Measurements from ENCODE around the gene DNASE1L3. TPM values are rescaled to one million over a fixed set of nuclear protein-coding genes. Genes with fewer than 3 reads are reported as not detected.

Gene DNASE1L3
- total and polyA plus RNA-seq, 2 experiments from 2014 or later = not detected

- TF ChIP-seq CTCF (conservative IDR thresholded peaks at IDR 0.05; ENCODE audit: low read depth in 2 of 2) (no peak), POLR2AphosphoS5 (IDR thresholded peaks at IDR 0.05; ENCODE audit: low read depth) (no peak)
Measured at GRCh38 chr3:58200846-58201355, 9.9 kb downstream of the DNASE1L3 start (continued).

GRCh38 chr3:58200121-58200709, 10.6 kb downstream of the DNASE1L3 start:
- no peak overlapping the region for H3K4me3 ChIP-seq

GRCh38 chr3:58198804-58199203, 12.0 kb downstream of the DNASE1L3 start:
- DNase-seq (ENCODE audit: low spot score) = no peak
- Mint-ChIP-seq H3K36me3 (ENCODE audit: low read depth) (no peaks in the 10 kb centered on the region), H3K9me3 (peaks cover 6% of the 10 kb centered on the region; the same call in 1 of the 3 replicates), H3K4me3 (no peak overlapping the region), H3K27ac (no peak overlapping the region), H3K4me1 (no peaks in the 10 kb centered on the region), H3K27me3 (ENCODE audit: insufficient read depth, low read depth, poor library complexity) (peaks cover 2% of the 10 kb centered on the region)
- no peaks in the 10 kb centered on the region for H3K9me2 ChIP-seq (ENCODE audit: insufficient read depth)
- no peak overlapping the region for H3K27ac ChIP-seq (ENCODE audit: low read depth)
- no peaks in the 10 kb centered on the region for H3F3A ChIP-seq (replicated peaks; ENCODE audit: low read depth)
- no peak overlapping the region for H3K4me2 ChIP-seq
- no peak for ATAC-seq
- H3K79me2 ChIP-seq (replicated peaks; ENCODE audit: insufficient read depth) = no peaks in the 10 kb centered on the region
- H2AFZ ChIP-seq = no peak overlapping the region; the same call in 1 of the 2 replicates
- H3K4me3 ChIP-seq = no peak overlapping the region
- H3K36me3 ChIP-seq (ENCODE audit: insufficient read depth) = no peaks in the 10 kb centered on the region
- H4K20me1 ChIP-seq (replicated peaks; ENCODE audit: insufficient read depth) = no peaks in the 10 kb centered on the region
- no peaks in the 10 kb centered on the region for H3K27me3 ChIP-seq (ENCODE audit: insufficient read depth)
- no peaks in the 10 kb centered on the region for H3K4me1 ChIP-seq (ENCODE audit: insufficient read depth)
- TF ChIP-seq ZNF331 (CRISPR knock-in tag; IDR thresholded peaks at IDR 0.05; ENCODE audit: low read depth) (no peak), NANOG (IDR thresholded peaks at IDR 0.05; ENCODE audit: borderline replicate concordance) (no peak), CTCF (conservative IDR thresholded peaks at IDR 0.05; ENCODE audit: low read depth in 2 of 2) (no peak), ETS1 (IDR thresholded peaks at IDR 0.05) (no peak), POLR2AphosphoS5 (IDR thresholded peaks at IDR 0.05; ENCODE audit: low read depth) (no peak)

More at GRCh38 chr3:58200121-58200709, 10.6 kb downstream of the DNASE1L3 start:
- no peak overlapping the region for H3K27ac Mint-ChIP-seq
- Histone ChIP-seq H3K36me3 (ENCODE audit: insufficient read depth) (no peaks in the 10 kb centered on the region), H3K27ac (ENCODE audit: low read depth) (no peak overlapping the region), H3K4me2 (no peak overlapping the region), H2AFZ (no peak overlapping the region), H4K20me1 (replicated peaks; ENCODE audit: insufficient read depth) (no peaks in the 10 kb centered on the region), H3K9me2 (ENCODE audit: insufficient read depth) (no peaks in the 10 kb centered on the region), H3F3A (replicated peaks; ENCODE audit: low read depth) (no peaks in the 10 kb centered on the region), H3K4me1 (ENCODE audit: insufficient read depth) (no peaks in the 10 kb centered on the region), H3K27me3 (ENCODE audit: insufficient read depth) (no peaks in the 10 kb centered on the region), H3K79me2 (replicated peaks; ENCODE audit: insufficient read depth) (no peaks in the 10 kb centered on the region)
- DNase-seq (ENCODE audit: low spot score) = no peak
- H3K36me3 Mint-ChIP-seq (ENCODE audit: low read depth) = no peaks in the 10 kb centered on the region
- no peak overlapping the region for H3K4me3 Mint-ChIP-seq
- ATAC-seq = no peak
- no peak for TF ChIP-seq ETS1 (IDR thresholded peaks at IDR 0.05)
- no peaks in the 10 kb centered on the region for H3K4me1 Mint-ChIP-seq
- H3K9me3 Mint-ChIP-seq = peaks cover 6% of the 10 kb centered on the region; the same call in 1 of the 3 replicates
- peaks cover 3% of the 10 kb centered on the region for H3K27me3 Mint-ChIP-seq (ENCODE audit: insufficient read depth, low read depth, poor library complexity)

Measured in GM23338 (cell line).